ENCODE data around the gene KCNA3. TPM values are rescaled to one million over a fixed set of nuclear protein-coding genes. Genes with fewer than 3 reads are reported as not detected.

Gene KCNA3
- total RNA-seq, 1 experiment from 2014 or later, result not detected

- Histone ChIP-seq H4K20me1 (ENCODE audit: low read length) (no peaks in the 10 kb centered on the region), H3K27me3 (ENCODE audit: low read length) (peaks cover 17% of the 10 kb centered on the region), H3K4me2 (ENCODE audit: low read length) (no peak overlapping the region), H3K36me3 (ENCODE audit: low read depth, low read length) (no peaks in the 10 kb centered on the region), H3K9me3 (ENCODE audit: low read length) (no peaks in the 10 kb centered on the region), H3K9ac (ENCODE audit: low read length) (no peak overlapping the region), H3F3A (ENCODE audit: low read length, unreplicated experiment) (no peaks in the 10 kb centered on the region), H3K79me2 (ENCODE audit: low read length) (no peaks in the 10 kb centered on the region), H3K27ac (ENCODE audit: low read length) (no peak overlapping the region), H3K9me2 (replicated peaks; ENCODE audit: low read length) (no peaks in the 10 kb centered on the region), H2AFZ (ENCODE audit: low read length) (no peak overlapping the region), H3K4me1 (ENCODE audit: insufficient read depth, low read length) (no peaks in the 10 kb centered on the region), H3K4me3 (ENCODE audit: low read length) (no peak overlapping the region)
- ATAC-seq (no peak), DNase-seq (no peak)
- ChIA-PET CTCF (no interaction called here), POLR2A (ENCODE audit: unreplicated experiment) (interaction anchor here (0.5 kb wide), 1 partner anchor 117 kb away, joined by 3 read pairs; no protein-coding TSS in a partner anchor)
- TF ChIP-seq CTCF (conservative IDR thresholded peaks at IDR 0.05; ENCODE audit: low read depth, low read length), result no peak
- TF ChIP-seq EZH2 (IDR thresholded peaks at IDR 0.05; ENCODE audit: low read length, unreplicated experiment), result no peak
- TF ChIP-seq EZH2phosphoT487 (IDR thresholded peaks at IDR 0.05; ENCODE audit: borderline replicate concordance, low read length), result no peak
- intact Hi-C loops (cut with micrococcal nuclease), result no loop called here
- BruUV-seq (replicated peaks), result no TSS peak
Measured at GRCh38 chr1:110636149-110636935, 38.4 kb downstream of the KCNA3 start.

GRCh38 chr1:110635434-110635833 is 39.3 kb downstream of the KCNA3 start:
- Histone ChIP-seq H3K79me2 (ENCODE audit: low read length) (no peaks in the 10 kb centered on the region), H3K4me1 (ENCODE audit: insufficient read depth, low read length) (no peaks in the 10 kb centered on the region), H3K36me3 (ENCODE audit: low read depth, low read length) (no peaks in the 10 kb centered on the region), H3K4me3 (ENCODE audit: low read length) (no peak overlapping the region), H3K27ac (ENCODE audit: low read length) (no peak overlapping the region), H3K9me2 (replicated peaks; ENCODE audit: low read length) (no peaks in the 10 kb centered on the region), H4K20me1 (ENCODE audit: low read length) (no peaks in the 10 kb centered on the region), H3K4me2 (ENCODE audit: low read length) (no peak overlapping the region), H3K27me3 (ENCODE audit: low read length) (peaks cover 15% of the 10 kb centered on the region), H3F3A (ENCODE audit: low read length, unreplicated experiment) (no peaks in the 10 kb centered on the region), H2AFZ (ENCODE audit: low read length) (no peak overlapping the region), H3K9ac (ENCODE audit: low read length) (no peak overlapping the region), H3K9me3 (ENCODE audit: low read length) (no peaks in the 10 kb centered on the region)
- POLR2A ChIA-PET (ENCODE audit: unreplicated experiment), result no interaction called here
- intact Hi-C loops (cut with micrococcal nuclease), result no loop called here
- BruUV-seq (replicated peaks), result no TSS peak
- ATAC-seq (no peak), DNase-seq (no peak)
- CTCF ChIA-PET, result no interaction called here
- TF ChIP-seq CTCF (conservative IDR thresholded peaks at IDR 0.05; ENCODE audit: low read depth, low read length) (no peak), EZH2 (IDR thresholded peaks at IDR 0.05; ENCODE audit: low read length, unreplicated experiment) (no peak), EZH2phosphoT487 (IDR thresholded peaks at IDR 0.05; ENCODE audit: borderline replicate concordance, low read length) (no peak)

Data from PC-3 (cell line).